Endothelial cell of umbilical vein (primary cell): ENCODE measurements around the gene CACNA1A. TPM values are rescaled to one million over a fixed set of nuclear protein-coding genes. Genes with fewer than 3 reads are reported as not detected.

ENCODE experiments used
- BruUV-seq: library from RNA; stranded (reverse); fragments of 400-500 nt; replicated peaks from 2 replicates; lab custom pipeline; 2021; lab: Mats Ljungman, UMichigan
- CTCF ChIA-PET: fragments of 300-600, 350-600 bp; sonication (Branson Sonifier 250); formaldehyde crosslinking; loops from one replicate; lab custom pipeline; 2021; ENCODE audit warnings: antibody characterized with exemption, inconsistent platforms; lab: Charles Lee
- POLR2A ChIA-PET: fragments of 300-600, 350-600 bp; sonication (Branson Sonifier 250); formaldehyde crosslinking; loops from one replicate; lab custom pipeline; 2021; ENCODE audit warnings: antibody characterized with exemption, inconsistent platforms; lab: Charles Lee
- DNase-seq: peaks from one replicate; pipeline ENCODE4 v3.0.0-alpha.2; 2011; ENCODE audit warnings: low read depth, low spot score
- FAIRE-seq: peaks from 2 replicates; lab custom pipeline; 2011; peaks lifted over from hg19 to GRCh38; lab: Jason Lieb, UNC
- H2AFZ ChIP-seq: 2 replicates; pipeline ENCODE4 v1.6.0; 2012; ENCODE audit warnings: low read depth, low read length, control low read depth, inconsistent platforms
- H3K27ac ChIP-seq: 2 replicates; pipeline ENCODE4 v1.5.1; 2011; ENCODE audit warnings: low read depth, mild to moderate bottlenecking, control low read depth, low read length, moderate library complexity; ENCODE audit not compliant: insufficient read depth
- H3K27me3 ChIP-seq, 2 experiments: 2 replicates each; pipeline versions ENCODE4 v1.6.0 to v1.6.1; 2011; ENCODE audit warnings: low read length in 2 of 2, mixed read lengths in 1 of 2; ENCODE audit not compliant: control insufficient read depth in 2 of 2, insufficient read depth in 2 of 2
- H3K36me3 ChIP-seq, 2 experiments: 2 replicates in 1 of 2; 3 replicates in 1 of 2; pipeline ENCODE4 v1.5.1; 2011; ENCODE audit warnings: low read length in 2 of 2, mild to moderate bottlenecking in 1 of 2, moderate library complexity in 1 of 2; ENCODE audit not compliant: control insufficient read depth in 2 of 2, insufficient read depth in 2 of 2; ENCODE audit errors: extremely low read depth in 1 of 2
- H3K4me1 ChIP-seq: 3 replicates; pipeline ENCODE4 v1.5.1; 2011; ENCODE audit warnings: mild to moderate bottlenecking, low read length; ENCODE audit not compliant: control insufficient read depth, insufficient read depth; ENCODE audit errors: extremely low read depth
- H3K4me2 ChIP-seq: 2 replicates; pipeline ENCODE4 v1.6.1; 2011; ENCODE audit warnings: low read length, control low read depth, mixed read lengths; ENCODE audit not compliant: insufficient read depth
- H3K4me3 ChIP-seq, 3 experiments: fragments of 200-600 bp in 1 of 3; sonication (generic), shearing (Covaris generic) in 1 of 3; replicated peaks in 1 of 3; 2 replicates each; pipeline ENCODE4 v1.5.1; 2011 to 2016; ENCODE audit warnings: control low read depth in 3 of 3, low read length in 3 of 3, mild to moderate bottlenecking in 2 of 3, inconsistent platforms in 1 of 3, low read depth in 1 of 3, moderate library complexity in 1 of 3; ENCODE audit not compliant: insufficient read depth in 1 of 3
- H3K79me2 ChIP-seq: 2 replicates; pipeline ENCODE4 v1.6.0; 2012; ENCODE audit warnings: low read length, inconsistent platforms; ENCODE audit not compliant: control insufficient read depth, insufficient read depth
- H3K9ac ChIP-seq: replicated peaks from 2 replicates; pipeline ENCODE3; 2011; ENCODE audit warnings: low read length, control low read depth; ENCODE audit not compliant: insufficient read depth; ENCODE audit errors: extremely low read depth
- H3K9me1 ChIP-seq: replicated peaks from 3 replicates; pipeline ENCODE4 v1.6.0; 2011; ENCODE audit warnings: mild to moderate bottlenecking, low read length; ENCODE audit not compliant: control insufficient read depth, insufficient read depth; ENCODE audit errors: extremely low read depth
- H3K9me3 ChIP-seq: replicated peaks from 2 replicates; pipeline ENCODE4 v1.5.1; 2012; ENCODE audit warnings: low read length, inconsistent platforms; ENCODE audit not compliant: control insufficient read depth, insufficient read depth
- H4K20me1 ChIP-seq: replicated peaks from 2 replicates; pipeline ENCODE3; 2011; ENCODE audit warnings: mild to moderate bottlenecking, low read length; ENCODE audit not compliant: control insufficient read depth, insufficient read depth; ENCODE audit errors: extremely low read depth
- EZH2 ChIP-seq: IDR thresholded peaks from 2 replicates; pipeline ENCODE4 v1.6.1; 2012; ENCODE audit warnings: borderline replicate concordance, low read depth, mild to moderate bottlenecking, moderate library complexity, low read length, inconsistent platforms; ENCODE audit not compliant: severe bottlenecking
- FOS ChIP-seq: IDR thresholded peaks from 2 replicates; pipeline ENCODE4 v1.6.1; 2011; ENCODE audit warnings: mild to moderate bottlenecking, low read length, moderate library complexity, borderline replicate concordance; ENCODE audit not compliant: insufficient read depth
- GATA2 ChIP-seq: IDR thresholded peaks from 2 replicates; pipeline ENCODE4 v1.7.0; 2011; ENCODE audit warnings: low read depth, mild to moderate bottlenecking, moderate library complexity, mixed read lengths, low read length; ENCODE audit not compliant: insufficient read length, insufficient read depth
- JUN ChIP-seq: IDR thresholded peaks from 2 replicates; pipeline ENCODE4 v1.6.1; 2011; ENCODE audit warnings: borderline replicate concordance, low read depth; ENCODE audit not compliant: insufficient read length, insufficient read depth
- MYC ChIP-seq: IDR thresholded peaks from one replicate; pipeline ENCODE4 v1.6.1; 2011; ENCODE audit warnings: mild to moderate bottlenecking, low read depth, low read length
- POLR2A ChIP-seq: IDR thresholded peaks from 2 replicates; pipeline ENCODE4 v1.6.1; 2012; ENCODE audit warnings: low read depth, mild to moderate bottlenecking, control low read depth, low read length
- POLR2AphosphoS5 ChIP-seq: IDR thresholded peaks from 2 replicates; pipeline ENCODE4 v1.6.1; 2012; ENCODE audit warnings: low read depth, mild to moderate bottlenecking, control low read depth, low read length, moderate library complexity; ENCODE audit not compliant: insufficient read depth
- dilution Hi-C: fragments of 300-500 bp; cut with MboI; formaldehyde crosslinking; loops from one replicate; pipeline ENCODE4 v1.15.0; 2019; ENCODE audit warnings: low sequenced_read_pairs; ENCODE audit not compliant: extremely low pct_ligation_motif_present
- intact Hi-C: fragments of 100-400 bp; cut with micrococcal nuclease; formaldehyde crosslinking; loops from one replicate; pipeline ENCODE4 v1.10.0; 2022
- polyA plus RNA-seq, 4 experiments: library from polyadenylated mRNA; depleted of rRNA in 3 of 4; stranded (reverse) in 3 of 4; unstranded in 1 of 4; fragments of >200 nt; gene quantifications; 2 replicates each; pipeline versions ENCODE4 v1.2.1 to v1.2.3, GENCODE V29; 2011 to 2012; ENCODE audit warnings: missing spikeins in 1 of 4
- total RNA-seq: library from RNA; stranded (reverse); gene quantifications from 2 replicates; pipeline ENCODE4 v1.2.3, GENCODE V29; 2021
- TF ChIP-seq, protein P1 (sequence below), 2 donors: IDR thresholded peaks; 1 replicate in 1 of 2; 2 replicates in 1 of 2; pipeline ENCODE4 v1.5.1; 2011; ENCODE audit warnings: low read length in 2 of 2, mild to moderate bottlenecking in 2 of 2, moderate library complexity in 2 of 2, control low read depth in 1 of 2, inconsistent platforms in 1 of 2, low read depth in 1 of 2; ENCODE audit not compliant: insufficient read depth in 1 of 2; ENCODE audit errors: extremely low read depth in 1 of 2
- TF ChIP-seq, protein P2 (sequence below): IDR thresholded peaks from 2 replicates; pipeline ENCODE4 v1.6.1; 2011; ENCODE audit not compliant: insufficient read depth, insufficient read length

The CACNA1A gene
- total and polyA plus RNA-seq, 2 donors (not counting 3 experiments of a cell fraction or from before 2014, with no cell fraction given), result 0.17 to 0.38 TPM

- BruUV-seq, result no TSS peak
- FAIRE-seq, result no peak
- no peak for DNase-seq
Measured at GRCh38 chr19:13363245-13363644, 143.0 kb downstream of the CACNA1A start.

More at GRCh38 chr19:13363245-13363644, 143.0 kb downstream of the CACNA1A start:
- H3K4me1 ChIP-seq, result no peaks in the 10 kb centered on the region
- H3K27ac ChIP-seq, result no peak overlapping the region
- intact Hi-C loops (no loop called here), dilution Hi-C loops (no loop called here)
- ChIA-PET CTCF (no interaction called here), POLR2A (no interaction called here)
- TF ChIP-seq EZH2 (no peak), JUN (no peak), GATA2 (no peak), POLR2AphosphoS5 (no peak), POLR2A (no peak), FOS (no peak), MYC (no peak)
- TF ChIP-seq, protein P1, sequence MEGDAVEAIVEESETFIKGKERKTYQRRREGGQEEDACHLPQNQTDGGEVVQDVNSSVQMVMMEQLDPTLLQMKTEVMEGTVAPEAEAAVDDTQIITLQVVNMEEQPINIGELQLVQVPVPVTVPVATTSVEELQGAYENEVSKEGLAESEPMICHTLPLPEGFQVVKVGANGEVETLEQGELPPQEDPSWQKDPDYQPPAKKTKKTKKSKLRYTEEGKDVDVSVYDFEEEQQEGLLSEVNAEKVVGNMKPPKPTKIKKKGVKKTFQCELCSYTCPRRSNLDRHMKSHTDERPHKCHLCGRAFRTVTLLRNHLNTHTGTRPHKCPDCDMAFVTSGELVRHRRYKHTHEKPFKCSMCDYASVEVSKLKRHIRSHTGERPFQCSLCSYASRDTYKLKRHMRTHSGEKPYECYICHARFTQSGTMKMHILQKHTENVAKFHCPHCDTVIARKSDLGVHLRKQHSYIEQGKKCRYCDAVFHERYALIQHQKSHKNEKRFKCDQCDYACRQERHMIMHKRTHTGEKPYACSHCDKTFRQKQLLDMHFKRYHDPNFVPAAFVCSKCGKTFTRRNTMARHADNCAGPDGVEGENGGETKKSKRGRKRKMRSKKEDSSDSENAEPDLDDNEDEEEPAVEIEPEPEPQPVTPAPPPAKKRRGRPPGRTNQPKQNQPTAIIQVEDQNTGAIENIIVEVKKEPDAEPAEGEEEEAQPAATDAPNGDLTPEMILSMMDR (IDR thresholded peaks at IDR 0.05; ENCODE audit: extremely low read depth in 1 of 2, insufficient read depth in 1 of 2, low read depth in 1 of 2, low read length in 2 of 2), result no peak
- TF ChIP-seq, protein P2, sequence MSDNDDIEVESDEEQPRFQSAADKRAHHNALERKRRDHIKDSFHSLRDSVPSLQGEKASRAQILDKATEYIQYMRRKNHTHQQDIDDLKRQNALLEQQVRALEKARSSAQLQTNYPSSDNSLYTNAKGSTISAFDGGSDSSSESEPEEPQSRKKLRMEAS, result no peak
- no peaks in the 10 kb centered on the region for H3K27me3 ChIP-seq
- H3K9me1 ChIP-seq, result no peaks in the 10 kb centered on the region
- no peak overlapping the region for H3K9ac ChIP-seq
- no peaks in the 10 kb centered on the region for H3K36me3 ChIP-seq
- no peak overlapping the region for H3K4me2 ChIP-seq
- H2AFZ ChIP-seq, result no peak overlapping the region
- no peaks in the 10 kb centered on the region for H3K9me3 ChIP-seq
- H3K79me2 ChIP-seq, result no peaks in the 10 kb centered on the region
- no peak overlapping the region for H3K4me3 ChIP-seq
- no peaks in the 10 kb centered on the region for H4K20me1 ChIP-seq
